ENCODE data around the gene ALX4. TPM values are rescaled to one million over a fixed set of nuclear protein-coding genes. Genes with fewer than 3 reads are reported as not detected.

ALX4 gene
- polyA plus RNA-seq, 4 donors = 0.04 TPM; not detected in 3

- H3K27ac ChIP-seq (ENCODE audit: low read depth in 1 of 3, low read length in 2 of 3) = no peak overlapping the region
- peaks cover 0 to 6% of the 10 kb centered on the region in 2 donors for H3K9me3 ChIP-seq (ENCODE audit: control insufficient read depth in 2 of 2, insufficient read depth in 1 of 2, low read depth in 1 of 2, low read length in 1 of 2)
- DNase-seq (peak; percentile 53 to 74), FAIRE-seq (no peak)
- H3K4me3 ChIP-seq (ENCODE audit: low read depth in 1 of 3, low read length in 3 of 3) = no peak overlapping the region
- no peaks in the 10 kb centered on the region for H3K36me3 ChIP-seq (ENCODE audit: control insufficient read depth in 3 of 3, insufficient read depth in 2 of 3, low read depth in 1 of 3, low read length in 3 of 3)
- H3K4me1 ChIP-seq (ENCODE audit: control insufficient read depth in 3 of 3, insufficient read depth in 2 of 3, low read depth in 1 of 3, low read length in 2 of 3) = peaks cover 0 to 3% (median 0%) of the 10 kb centered on the region in 3 donors
- H3K27me3 ChIP-seq (ENCODE audit: control insufficient read depth in 3 of 3, insufficient read depth in 3 of 3, low read length in 3 of 3) = peaks cover 0 to 74% (median 37%) of the 10 kb centered on the region in 3 donors
- WGBS, 3 donors = 68 to 72% (median 69%) methylated on average over 14 of the region's 14 CpGs
Observed at GRCh38 chr11:44333271-44334218, 23.6 kb upstream of the ALX4 start.

DNA sequence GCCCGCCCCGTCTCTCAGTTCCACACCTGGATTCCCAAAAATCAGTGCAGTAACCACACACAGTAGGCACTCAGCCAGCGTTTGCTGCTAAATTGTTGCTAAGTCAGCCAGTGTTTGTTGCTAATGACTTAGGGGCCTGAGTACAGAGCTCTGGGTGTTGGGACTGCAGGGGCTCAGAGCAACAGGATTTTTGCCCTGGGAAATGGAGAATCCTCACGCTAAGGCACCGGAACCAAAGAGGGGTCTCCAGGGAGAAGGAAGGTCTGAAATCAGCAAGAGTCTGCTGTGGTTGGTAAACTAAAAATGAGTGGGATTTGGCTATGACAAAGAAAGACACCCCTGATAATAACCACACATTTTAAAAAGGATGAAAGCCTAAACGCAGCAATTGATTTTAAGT, 22.7 kb upstream of the ALX4 start:
- Histone ChIP-seq H3K27me3 (ENCODE audit: control insufficient read depth in 3 of 3, insufficient read depth in 3 of 3, low read length in 3 of 3) (peaks cover 0 to 75% (median 38%) of the 10 kb centered on the region in 3 donors), H3K36me3 (ENCODE audit: control insufficient read depth in 3 of 3, insufficient read depth in 2 of 3, low read depth in 1 of 3, low read length in 3 of 3) (no peaks in the 10 kb centered on the region), H3K4me3 (ENCODE audit: low read depth in 1 of 3, low read length in 3 of 3) (no peak overlapping the region), H3K4me1 (ENCODE audit: control insufficient read depth in 3 of 3, insufficient read depth in 2 of 3, low read depth in 1 of 3, low read length in 2 of 3) (peaks cover 0 to 3% (median 0%) of the 10 kb centered on the region in 3 donors), H3K27ac (ENCODE audit: low read depth in 1 of 3, low read length in 2 of 3) (no peak overlapping the region), H3K9me3 (ENCODE audit: control insufficient read depth in 2 of 2, insufficient read depth in 1 of 2, low read depth in 1 of 2, low read length in 1 of 2) (peaks cover 0 to 6% of the 10 kb centered on the region in 2 donors)
- WGBS, 3 donors = 66 to 71% (median 67%) methylated on average over 6 of the region's 6 CpGs
- DNase-seq (no peak), FAIRE-seq (no peak)

GRCh38 chr11:44329472-44330230, 19.7 kb upstream of the ALX4 start:
- peaks cover 0 to 6% of the 10 kb centered on the region in 2 donors for H3K9me3 ChIP-seq (ENCODE audit: control insufficient read depth in 2 of 2, insufficient read depth in 1 of 2, low read depth in 1 of 2, low read length in 1 of 2)
- H3K4me1 ChIP-seq (ENCODE audit: control insufficient read depth in 3 of 3, insufficient read depth in 2 of 3, low read depth in 1 of 3, low read length in 2 of 3) = peaks cover 0 to 3% (median 0%) of the 10 kb centered on the region in 3 donors
- no peak overlapping the region for H3K4me3 ChIP-seq (ENCODE audit: low read depth in 1 of 3, low read length in 3 of 3)
- peaks cover 0 to 76% (median 58%) of the 10 kb centered on the region in 3 donors for H3K27me3 ChIP-seq (ENCODE audit: control insufficient read depth in 3 of 3, insufficient read depth in 3 of 3, low read length in 3 of 3)
- DNase-seq = no peak
- FAIRE-seq = no peak
- no peaks in the 10 kb centered on the region for H3K36me3 ChIP-seq (ENCODE audit: control insufficient read depth in 3 of 3, insufficient read depth in 2 of 3, low read depth in 1 of 3, low read length in 3 of 3)
- H3K27ac ChIP-seq (ENCODE audit: low read depth in 1 of 3, low read length in 2 of 3) = no peak overlapping the region
- 56 to 75% (median 57%) methylated on average over 8 of the region's 8 CpGs for WGBS, 3 donors

GRCh38 chr11:44328138-44328660, 18.3 kb upstream of the ALX4 start:
- Histone ChIP-seq H3K36me3 (ENCODE audit: control insufficient read depth in 3 of 3, insufficient read depth in 2 of 3, low read depth in 1 of 3, low read length in 3 of 3) (no peaks in the 10 kb centered on the region), H3K4me1 (ENCODE audit: control insufficient read depth in 3 of 3, insufficient read depth in 2 of 3, low read depth in 1 of 3, low read length in 2 of 3) (no peaks in the 10 kb centered on the region), H3K27ac (ENCODE audit: low read depth in 1 of 3, low read length in 2 of 3) (no peak overlapping the region), H3K9me3 (ENCODE audit: control insufficient read depth in 2 of 2, insufficient read depth in 1 of 2, low read depth in 1 of 2, low read length in 1 of 2) (peaks cover 0 to 2% of the 10 kb centered on the region in 2 donors), H3K4me3 (ENCODE audit: low read depth in 1 of 3, low read length in 3 of 3) (no peak overlapping the region), H3K27me3 (ENCODE audit: control insufficient read depth in 3 of 3, insufficient read depth in 3 of 3, low read length in 3 of 3) (peaks cover 0 to 83% (median 59%) of the 10 kb centered on the region in 3 donors)
- WGBS, 3 donors = 15 to 24% (median 20%) methylated on average over 11 of the region's 11 CpGs
- FAIRE-seq = no peak
- DNase-seq = no peak

- 58 to 63% (median 61%) methylated on average over 10 of the region's 10 CpGs for WGBS, 3 donors
- Histone ChIP-seq H3K27ac (ENCODE audit: low read depth in 1 of 3, low read length in 2 of 3) (no peak overlapping the region), H3K36me3 (ENCODE audit: control insufficient read depth in 3 of 3, insufficient read depth in 2 of 3, low read depth in 1 of 3, low read length in 3 of 3) (no peaks in the 10 kb centered on the region), H3K4me1 (ENCODE audit: control insufficient read depth in 3 of 3, insufficient read depth in 2 of 3, low read depth in 1 of 3, low read length in 2 of 3) (no peaks in the 10 kb centered on the region), H3K4me3 (ENCODE audit: low read depth in 1 of 3, low read length in 3 of 3) (no peak overlapping the region), H3K27me3 (ENCODE audit: control insufficient read depth in 3 of 3, insufficient read depth in 3 of 3, low read length in 3 of 3) (peaks cover 0 to 86% (median 61%) of the 10 kb centered on the region in 3 donors), H3K9me3 (ENCODE audit: control insufficient read depth in 2 of 2, insufficient read depth in 1 of 2, low read depth in 1 of 2, low read length in 1 of 2) (no peaks in the 10 kb centered on the region)
- no peak for DNase-seq
- FAIRE-seq = no peak
Observed at GRCh38 chr11:44327730-44328129, 17.8 kb upstream of the ALX4 start.

- no peak overlapping the region for H3K4me3 ChIP-seq (ENCODE audit: low read depth in 1 of 3, low read length in 3 of 3)
Observed at GRCh38 chr11:44326615-44327475, 16.9 kb upstream of the ALX4 start.

GRCh38 chr11:44325698-44326097, 15.8 kb upstream of the ALX4 start:
- Histone ChIP-seq H3K4me3 (ENCODE audit: low read depth in 1 of 3, low read length in 3 of 3) (no peak overlapping the region), H3K9me3 (ENCODE audit: control insufficient read depth in 2 of 2, insufficient read depth in 1 of 2, low read depth in 1 of 2, low read length in 1 of 2) (no peaks in the 10 kb centered on the region), H3K4me1 (ENCODE audit: control insufficient read depth in 3 of 3, insufficient read depth in 2 of 3, low read depth in 1 of 3, low read length in 2 of 3) (no peaks in the 10 kb centered on the region), H3K27me3 (ENCODE audit: control insufficient read depth in 3 of 3, insufficient read depth in 3 of 3, low read length in 3 of 3) (peaks cover 0 to 97% (median 60%) of the 10 kb centered on the region in 3 donors), H3K36me3 (ENCODE audit: control insufficient read depth in 3 of 3, insufficient read depth in 2 of 3, low read depth in 1 of 3, low read length in 3 of 3) (no peaks in the 10 kb centered on the region), H3K27ac (ENCODE audit: low read depth in 1 of 3, low read length in 2 of 3) (no peak overlapping the region)
- WGBS, 3 donors = 58 to 75% (median 63%) methylated on average over 5 of the region's 5 CpGs
- DNase-seq = no peak
- no peak for FAIRE-seq

More at GRCh38 chr11:44326615-44327475, 16.9 kb upstream of the ALX4 start:
- H3K27ac ChIP-seq (ENCODE audit: low read depth in 1 of 3, low read length in 2 of 3) = no peak overlapping the region
- 45 to 51% (median 45%) methylated on average over 15 of the region's 15 CpGs for WGBS, 3 donors
- FAIRE-seq (no peak), DNase-seq (no peak)
- peaks cover 0 to 92% (median 56%) of the 10 kb centered on the region in 3 donors for H3K27me3 ChIP-seq (ENCODE audit: control insufficient read depth in 3 of 3, insufficient read depth in 3 of 3, low read length in 3 of 3)
- H3K9me3 ChIP-seq (ENCODE audit: control insufficient read depth in 2 of 2, insufficient read depth in 1 of 2, low read depth in 1 of 2, low read length in 1 of 2) = no peaks in the 10 kb centered on the region
- H3K4me1 ChIP-seq (ENCODE audit: control insufficient read depth in 3 of 3, insufficient read depth in 2 of 3, low read depth in 1 of 3, low read length in 2 of 3) = no peaks in the 10 kb centered on the region
- no peaks in the 10 kb centered on the region for H3K36me3 ChIP-seq (ENCODE audit: control insufficient read depth in 3 of 3, insufficient read depth in 2 of 3, low read depth in 1 of 3, low read length in 3 of 3)
